ENCODE measurements around the gene KIAA1755. TPM values are rescaled to one million over a fixed set of nuclear protein-coding genes. Genes with fewer than 3 reads are reported as not detected.

Gene KIAA1755
- total and polyA plus RNA-seq, 10 of the 15 experiments (the other 5 are each of a cell fraction or from before 2014, with no cell fraction given) = not detected

- no peaks in the 10 kb centered on the region for H3K9me3 ChIP-seq (replicated peaks; ENCODE audit: control insufficient read depth, insufficient read depth, low read length)
- BruUV-seq (replicated peaks) = no TSS peak
- intact Hi-C loops (cut with micrococcal nuclease; ENCODE audit: unreplicated experiment) (no loop called here), in situ Hi-C loops (cut with MboI) (no loop called here)
- no peaks in the 10 kb centered on the region for H3K36me3 ChIP-seq (ENCODE audit: control insufficient read depth in 2 of 2, insufficient read depth in 2 of 2, low read length in 1 of 2)
- H3K9ac ChIP-seq (ENCODE audit: control insufficient read depth, insufficient read depth, low read length) = no peak overlapping the region
- CTCF ChIA-PET = interaction anchor here (0.6 to 1.0 kb wide), 2 partner anchors 52 to 76 kb away, joined by 3 to 4 read pairs; no protein-coding TSS in a partner anchor
- DNase-seq (ENCODE audit: low read depth, low spot score) = no peak
- 5% methylated on average over 2 of the region's 2 CpGs for WGBS (ENCODE audit: insufficient coverage, insufficient replicate concordance, low lambda C conversion rate, missing lambda C conversion rate)
- H3K27me3 ChIP-seq (replicated peaks in 1 of 2; ENCODE audit: control insufficient read depth in 2 of 2, insufficient read depth in 2 of 2, low read length in 1 of 2) = no peaks in the 10 kb centered on the region
- RAD21 ChIA-PET (ENCODE audit: unreplicated experiment) = no interaction called here
- no peak overlapping the region for H3K4me3 ChIP-seq
- no peaks in the 10 kb centered on the region for H3K79me2 ChIP-seq (ENCODE audit: control insufficient read depth, insufficient read depth, low read length)
- no peaks in the 10 kb centered on the region for H3K4me1 ChIP-seq (ENCODE audit: control insufficient read depth, insufficient read depth, low read length)
- H3K27ac ChIP-seq (ENCODE audit: control insufficient read depth, insufficient read depth) = no peak overlapping the region
- POLR2A ChIA-PET = no interaction called here
- H3K4me2 ChIP-seq (ENCODE audit: control insufficient read depth, insufficient read depth) = no peak overlapping the region
- H2AFZ ChIP-seq (ENCODE audit: control insufficient read depth, low read depth, low read length) = no peak overlapping the region
- SMC1A ChIA-PET (ENCODE audit: uncharacterized antibody, unreplicated experiment) = no interaction called here
- no peak for TF ChIP-seq USF2 (IDR thresholded peaks at IDR 0.05; ENCODE audit: borderline replicate concordance, low read depth, low read length)
- TF ChIP-seq E2F8 (IDR thresholded peaks at IDR 0.05; ENCODE audit: low read depth, partially characterized antibody) = no peak
- no peak for TF ChIP-seq SMAD5 (IDR thresholded peaks at IDR 0.05; ENCODE audit: low read depth)
- no peak for TF ChIP-seq PAX8 (IDR thresholded peaks at IDR 0.05)
- TF ChIP-seq E2F4 (IDR thresholded peaks at IDR 0.05; ENCODE audit: low read depth, low read length) = no peak
- TF ChIP-seq EGR1 (IDR thresholded peaks at IDR 0.05; ENCODE audit: borderline replicate concordance in 1 of 2, low read depth in 2 of 2, low read length in 2 of 2) = no peak
- TF ChIP-seq PBX3 (IDR thresholded peaks at IDR 0.05; ENCODE audit: insufficient replicate concordance, low read depth, low read length) = no peak
- TF ChIP-seq FOXK2 (IDR thresholded peaks at IDR 0.05) = no peak
- H4K20me1 ChIP-seq (ENCODE audit: control insufficient read depth, insufficient read depth) = no peaks in the 10 kb centered on the region
- no peak for ATAC-seq
- no peak for FAIRE-seq
Measured at GRCh38 chr20:38272398-38272797, 11.9 kb upstream of the KIAA1755 start.

Data from GM12878 (cell line).